ENCODE data around the gene CRTC3. TPM values are rescaled to one million over a fixed set of nuclear protein-coding genes. Genes with fewer than 3 reads are reported as not detected.

The CRTC3 gene
- total RNA-seq, 1 experiment from 2014 or later = 27.7 TPM

DNA sequence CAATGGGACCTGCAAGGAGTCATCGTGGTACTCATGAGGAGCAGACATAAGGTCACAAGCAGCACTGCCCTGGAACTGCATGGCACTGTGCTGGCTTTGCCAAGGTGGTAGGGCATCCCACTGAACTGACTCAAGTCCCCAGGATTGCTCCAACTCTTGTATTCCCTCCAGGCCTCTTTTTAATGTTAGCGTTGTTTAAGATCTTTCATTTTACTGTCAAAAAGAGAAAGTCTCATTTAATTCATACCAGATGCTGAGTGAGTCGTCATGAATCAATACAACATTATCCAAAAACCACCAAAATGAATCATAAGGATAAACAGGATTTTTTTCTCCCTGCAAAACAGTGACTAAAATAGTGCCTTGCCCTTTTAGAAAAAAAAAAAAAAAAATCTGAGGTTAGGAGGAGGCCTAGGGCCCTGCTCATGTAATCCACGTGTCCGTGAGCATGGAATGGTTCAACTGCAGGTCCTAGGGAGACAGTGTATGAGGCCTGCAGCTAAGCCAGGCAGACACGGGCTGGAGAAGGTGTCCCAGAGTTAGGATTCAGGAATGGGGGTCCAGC is 150.7 kb downstream of the CRTC3 start:
- H3K4me2 ChIP-seq (ENCODE audit: low read depth, low read length, poor library complexity, severe bottlenecking) = no peak overlapping the region
- no peaks in the 10 kb centered on the region for H4K20me1 ChIP-seq (ENCODE audit: insufficient read depth, low read depth, low read length)
- no peaks in the 10 kb centered on the region for H3K36me3 ChIP-seq (ENCODE audit: insufficient read depth, low read length)
- no peaks in the 10 kb centered on the region for H3K9me2 ChIP-seq (replicated peaks; ENCODE audit: insufficient read depth, low read length)
- H3K9me3 ChIP-seq (ENCODE audit: low read length) = no peaks in the 10 kb centered on the region
- no peak overlapping the region for H3K9ac ChIP-seq (ENCODE audit: low read length)
- DNase-seq = no peak
- H3K79me2 ChIP-seq (ENCODE audit: low read length) = no peaks in the 10 kb centered on the region
- no peak overlapping the region for H3K4me3 ChIP-seq (ENCODE audit: low read length)
- H3K27ac ChIP-seq (ENCODE audit: low read length) = no peak overlapping the region
- H3K4me1 ChIP-seq (ENCODE audit: low read length) = no peaks in the 10 kb centered on the region
- H3K27me3 ChIP-seq (ENCODE audit: low read length) = no peaks in the 10 kb centered on the region
- H2AFZ ChIP-seq (ENCODE audit: low read length) = no peak overlapping the region

DNA sequence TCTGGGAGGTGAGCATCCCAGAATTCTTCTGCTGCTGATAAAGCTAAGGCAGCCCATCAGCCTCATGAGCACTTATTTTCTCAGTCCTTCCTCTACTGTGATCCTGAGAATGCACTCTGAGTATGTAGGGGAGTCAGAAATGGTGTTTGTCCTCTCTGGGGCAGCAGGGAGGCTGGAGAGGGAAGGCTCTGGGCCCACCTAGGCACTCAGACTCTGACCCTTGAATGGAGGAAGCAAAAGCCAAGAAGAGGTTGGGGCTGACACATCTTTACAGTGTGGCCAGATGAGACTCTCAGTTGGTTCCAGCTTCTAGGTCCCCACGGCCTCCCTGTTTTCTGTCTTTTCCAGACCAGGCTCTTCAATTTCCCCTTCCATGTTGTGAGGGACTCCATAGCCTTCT is 151.3 kb downstream of the CRTC3 start:
- no peak for DNase-seq
- no peaks in the 10 kb centered on the region for H4K20me1 ChIP-seq (ENCODE audit: insufficient read depth, low read depth, low read length)
- H3K27me3 ChIP-seq (ENCODE audit: low read length) = no peaks in the 10 kb centered on the region
- H3K4me1 ChIP-seq (ENCODE audit: low read length) = peaks cover 2% of the 10 kb centered on the region; the same call in 1 of the 2 replicates
- no peak overlapping the region for H3K4me3 ChIP-seq (ENCODE audit: low read length)
- no peak overlapping the region for H2AFZ ChIP-seq (ENCODE audit: low read length)
- no peak overlapping the region for H3K27ac ChIP-seq (ENCODE audit: low read length)
- no peaks in the 10 kb centered on the region for H3K36me3 ChIP-seq (ENCODE audit: insufficient read depth, low read length)
- H3K4me2 ChIP-seq (ENCODE audit: low read depth, low read length, poor library complexity, severe bottlenecking) = no peak overlapping the region
- no peaks in the 10 kb centered on the region for H3K79me2 ChIP-seq (ENCODE audit: low read length)
- no peak overlapping the region for H3K9ac ChIP-seq (ENCODE audit: low read length)
- H3K9me3 ChIP-seq (ENCODE audit: low read length) = no peaks in the 10 kb centered on the region
- no peaks in the 10 kb centered on the region for H3K9me2 ChIP-seq (replicated peaks; ENCODE audit: insufficient read depth, low read length)

DNA sequence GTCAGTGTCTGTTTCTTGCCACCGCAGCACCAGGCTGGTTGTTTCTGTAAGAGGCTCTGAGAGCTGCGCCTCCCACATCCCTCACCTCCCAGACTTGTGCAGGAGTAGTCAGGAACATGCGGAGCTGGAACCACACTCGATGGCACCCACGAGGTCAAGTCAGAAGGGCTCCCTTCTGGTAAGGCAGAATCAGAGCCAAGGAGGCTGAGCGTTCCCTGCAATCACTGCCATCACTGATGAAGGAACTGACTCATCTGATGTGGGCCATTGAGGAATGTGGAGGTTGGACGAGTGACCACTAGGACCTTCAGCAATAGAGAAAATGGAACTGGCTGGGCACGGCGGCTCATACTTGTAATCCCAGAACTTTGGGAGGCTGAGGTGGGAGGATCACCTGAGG is 151.8 kb downstream of the CRTC3 start:
- Histone ChIP-seq H3K9me3 (ENCODE audit: low read length) (no peaks in the 10 kb centered on the region), H3K4me2 (ENCODE audit: low read depth, low read length, poor library complexity, severe bottlenecking) (no peak overlapping the region), H3K27me3 (ENCODE audit: low read length) (no peaks in the 10 kb centered on the region), H4K20me1 (ENCODE audit: insufficient read depth, low read depth, low read length) (no peaks in the 10 kb centered on the region), H3K9ac (ENCODE audit: low read length) (no peak overlapping the region), H3K9me2 (replicated peaks; ENCODE audit: insufficient read depth, low read length) (no peaks in the 10 kb centered on the region), H3K4me3 (ENCODE audit: low read length) (no peak overlapping the region), H3K4me1 (ENCODE audit: low read length) (peaks cover 5% of the 10 kb centered on the region; the same call in 1 of the 2 replicates), H3K79me2 (ENCODE audit: low read length) (no peaks in the 10 kb centered on the region), H2AFZ (ENCODE audit: low read length) (no peak overlapping the region), H3K36me3 (ENCODE audit: insufficient read depth, low read length) (no peaks in the 10 kb centered on the region), H3K27ac (ENCODE audit: low read length) (no peak overlapping the region)
- DNase-seq = no peak

DNA sequence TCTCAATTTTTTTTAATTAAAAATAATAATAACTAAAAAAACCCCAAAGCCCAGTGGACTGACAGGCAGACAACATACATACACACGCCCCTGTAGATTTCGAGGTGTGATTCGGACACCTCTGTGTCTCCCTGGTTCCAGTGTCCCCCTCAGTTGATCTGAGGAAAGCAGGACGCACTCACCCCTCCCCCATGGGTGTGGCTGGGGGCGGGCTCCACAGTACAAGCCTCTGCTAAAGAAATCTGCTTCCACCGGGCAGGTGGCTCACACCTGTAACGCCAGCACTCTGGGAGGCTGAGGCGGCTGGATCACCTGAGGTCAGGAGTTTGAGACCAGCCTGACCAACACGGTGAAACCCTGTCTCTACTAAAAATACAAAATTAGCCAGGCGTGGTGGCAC is 153.6 kb downstream of the CRTC3 start:
- no peaks in the 10 kb centered on the region for H3K79me2 ChIP-seq (ENCODE audit: low read length)
- no peaks in the 10 kb centered on the region for H4K20me1 ChIP-seq (ENCODE audit: insufficient read depth, low read depth, low read length)
- no peaks in the 10 kb centered on the region for H3K27me3 ChIP-seq (ENCODE audit: low read length)
- H3K4me2 ChIP-seq (ENCODE audit: low read depth, low read length, poor library complexity, severe bottlenecking) = no peak overlapping the region
- H3K9me3 ChIP-seq (ENCODE audit: low read length) = no peaks in the 10 kb centered on the region
- no peak overlapping the region for H3K4me3 ChIP-seq (ENCODE audit: low read length)
- no peak overlapping the region for H3K9ac ChIP-seq (ENCODE audit: low read length)
- H3K4me1 ChIP-seq (ENCODE audit: low read length) = peaks cover 5% of the 10 kb centered on the region; the same call in 1 of the 2 replicates
- no peak overlapping the region for H2AFZ ChIP-seq (ENCODE audit: low read length)
- no peaks in the 10 kb centered on the region for H3K9me2 ChIP-seq (replicated peaks; ENCODE audit: insufficient read depth, low read length)
- H3K36me3 ChIP-seq (ENCODE audit: insufficient read depth, low read length) = no peaks in the 10 kb centered on the region
- no peak overlapping the region for H3K27ac ChIP-seq (ENCODE audit: low read length)
- no peak for DNase-seq

DNA sequence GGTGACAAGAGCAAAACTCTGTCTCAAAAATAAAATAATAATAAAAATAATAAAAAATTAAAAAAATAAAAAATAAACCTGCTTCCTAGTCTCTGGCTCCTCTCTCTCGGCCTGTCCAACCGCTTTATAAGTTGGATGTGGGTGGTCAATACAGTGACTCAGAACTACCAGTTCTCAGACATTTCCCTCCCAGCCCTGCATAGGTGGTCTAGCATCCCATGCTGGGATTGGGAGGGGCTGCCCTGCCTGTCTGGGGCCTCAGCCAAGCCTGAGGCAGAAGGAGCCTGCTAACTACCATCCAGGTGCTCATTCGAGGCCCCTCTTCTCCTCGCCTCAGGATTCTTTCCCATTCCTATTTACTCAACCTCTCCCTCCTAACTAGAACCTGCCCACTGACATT is 154.2 kb downstream of the CRTC3 start:
- Histone ChIP-seq H3K9ac (ENCODE audit: low read length) (no peak overlapping the region), H3K4me2 (ENCODE audit: low read depth, low read length, poor library complexity, severe bottlenecking) (no peak overlapping the region), H3K9me2 (replicated peaks; ENCODE audit: insufficient read depth, low read length) (no peaks in the 10 kb centered on the region), H2AFZ (ENCODE audit: low read length) (no peak overlapping the region), H3K4me1 (ENCODE audit: low read length) (peaks cover 5% of the 10 kb centered on the region; the same call in 1 of the 2 replicates), H4K20me1 (ENCODE audit: insufficient read depth, low read depth, low read length) (no peaks in the 10 kb centered on the region), H3K9me3 (ENCODE audit: low read length) (no peaks in the 10 kb centered on the region), H3K27ac (ENCODE audit: low read length) (no peak overlapping the region), H3K4me3 (ENCODE audit: low read length) (no peak overlapping the region), H3K36me3 (ENCODE audit: insufficient read depth, low read length) (no peaks in the 10 kb centered on the region), H3K79me2 (ENCODE audit: low read length) (no peaks in the 10 kb centered on the region), H3K27me3 (ENCODE audit: low read length) (no peaks in the 10 kb centered on the region)
- no peak for DNase-seq

DNA sequence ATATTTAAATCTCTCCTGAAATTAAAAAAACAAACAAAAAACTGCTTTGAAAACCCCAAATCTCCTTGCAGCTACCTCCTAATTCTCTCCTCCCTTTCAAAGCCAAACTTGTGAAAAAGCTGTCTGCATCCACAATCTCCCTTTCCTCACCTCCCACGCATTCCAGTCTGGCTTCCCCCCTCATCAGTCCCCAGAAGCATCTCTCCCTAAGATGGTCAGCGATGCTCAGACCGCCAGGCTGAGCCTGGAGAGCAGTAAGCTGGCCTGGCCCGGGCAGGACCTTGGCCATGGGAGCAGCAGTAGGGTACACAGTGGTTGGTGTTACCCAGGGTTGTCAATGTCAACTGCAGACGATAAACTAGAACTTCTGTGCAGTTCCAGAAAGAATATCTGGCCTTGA is 154.6 kb downstream of the CRTC3 start:
- Histone ChIP-seq H3K4me2 (ENCODE audit: low read depth, low read length, poor library complexity, severe bottlenecking) (no peak overlapping the region), H4K20me1 (ENCODE audit: insufficient read depth, low read depth, low read length) (no peaks in the 10 kb centered on the region), H3K4me1 (ENCODE audit: low read length) (peaks cover 5% of the 10 kb centered on the region; the same call in 1 of the 2 replicates), H3K9me3 (ENCODE audit: low read length) (no peaks in the 10 kb centered on the region), H3K9ac (ENCODE audit: low read length) (no peak overlapping the region), H3K27me3 (ENCODE audit: low read length) (no peaks in the 10 kb centered on the region), H3K79me2 (ENCODE audit: low read length) (no peaks in the 10 kb centered on the region), H3K36me3 (ENCODE audit: insufficient read depth, low read length) (no peaks in the 10 kb centered on the region), H2AFZ (ENCODE audit: low read length) (no peak overlapping the region), H3K27ac (ENCODE audit: low read length) (no peak overlapping the region), H3K4me3 (ENCODE audit: low read length) (no peak overlapping the region), H3K9me2 (replicated peaks; ENCODE audit: insufficient read depth, low read length) (no peaks in the 10 kb centered on the region)
- no peak for DNase-seq

DNA sequence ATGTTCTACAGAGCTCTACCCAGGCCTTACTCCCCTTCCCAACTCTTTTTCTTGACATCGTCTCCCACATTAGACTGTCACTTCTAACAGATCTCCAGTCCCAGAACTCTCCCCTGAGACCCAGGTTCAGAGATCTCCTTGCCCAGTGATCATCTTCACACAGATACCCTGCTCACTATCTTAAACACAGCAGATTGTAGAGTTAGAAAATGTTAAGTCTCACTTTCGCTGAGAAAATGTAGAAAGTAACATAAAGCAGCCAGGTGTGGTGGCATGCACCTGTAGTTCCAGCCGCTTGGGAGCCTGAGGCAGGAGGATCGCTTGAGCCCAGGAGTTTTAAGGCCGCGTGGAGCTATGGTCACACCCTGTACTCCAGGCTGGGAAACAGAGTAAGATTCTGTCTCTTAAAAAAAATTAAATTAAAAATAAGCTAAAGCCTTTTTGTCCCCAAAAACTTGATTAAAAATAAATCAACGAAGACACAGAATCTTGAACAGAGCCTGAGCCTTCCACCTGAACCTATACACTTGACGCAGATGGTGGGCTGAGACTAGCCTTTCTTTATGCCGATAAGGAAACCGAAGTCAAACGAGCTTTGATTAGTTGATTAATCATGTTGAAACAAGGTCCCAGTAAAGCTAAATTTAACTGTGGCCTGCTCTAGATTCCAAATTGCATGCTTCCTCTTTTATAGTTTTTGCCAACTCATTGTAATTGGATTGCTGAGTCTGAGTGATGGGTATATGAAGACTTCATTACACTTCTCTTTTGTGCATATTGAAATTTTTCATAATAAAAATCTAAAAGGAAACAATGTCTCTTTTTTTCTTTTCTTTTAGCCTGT is 156.1 kb downstream of the CRTC3 start:
- no peak overlapping the region for H3K9ac ChIP-seq (ENCODE audit: low read length)
- no peaks in the 10 kb centered on the region for H3K9me3 ChIP-seq (ENCODE audit: low read length)
- no peaks in the 10 kb centered on the region for H3K79me2 ChIP-seq (ENCODE audit: low read length)
- no peaks in the 10 kb centered on the region for H3K9me2 ChIP-seq (replicated peaks; ENCODE audit: insufficient read depth, low read length)
- no peak overlapping the region for H3K4me3 ChIP-seq (ENCODE audit: low read length)
- no peak overlapping the region for H3K27ac ChIP-seq (ENCODE audit: low read length)
- no peaks in the 10 kb centered on the region for H3K36me3 ChIP-seq (ENCODE audit: insufficient read depth, low read length)
- H3K4me2 ChIP-seq (ENCODE audit: low read depth, low read length, poor library complexity, severe bottlenecking) = no peak overlapping the region
- no peaks in the 10 kb centered on the region for H3K27me3 ChIP-seq (ENCODE audit: low read length)
- H2AFZ ChIP-seq (ENCODE audit: low read length) = no peak overlapping the region
- peaks cover 5% of the 10 kb centered on the region; the same call in 1 of the 2 replicates for H3K4me1 ChIP-seq (ENCODE audit: low read length)
- H4K20me1 ChIP-seq (ENCODE audit: insufficient read depth, low read depth, low read length) = no peaks in the 10 kb centered on the region
- no peak for DNase-seq

DNA sequence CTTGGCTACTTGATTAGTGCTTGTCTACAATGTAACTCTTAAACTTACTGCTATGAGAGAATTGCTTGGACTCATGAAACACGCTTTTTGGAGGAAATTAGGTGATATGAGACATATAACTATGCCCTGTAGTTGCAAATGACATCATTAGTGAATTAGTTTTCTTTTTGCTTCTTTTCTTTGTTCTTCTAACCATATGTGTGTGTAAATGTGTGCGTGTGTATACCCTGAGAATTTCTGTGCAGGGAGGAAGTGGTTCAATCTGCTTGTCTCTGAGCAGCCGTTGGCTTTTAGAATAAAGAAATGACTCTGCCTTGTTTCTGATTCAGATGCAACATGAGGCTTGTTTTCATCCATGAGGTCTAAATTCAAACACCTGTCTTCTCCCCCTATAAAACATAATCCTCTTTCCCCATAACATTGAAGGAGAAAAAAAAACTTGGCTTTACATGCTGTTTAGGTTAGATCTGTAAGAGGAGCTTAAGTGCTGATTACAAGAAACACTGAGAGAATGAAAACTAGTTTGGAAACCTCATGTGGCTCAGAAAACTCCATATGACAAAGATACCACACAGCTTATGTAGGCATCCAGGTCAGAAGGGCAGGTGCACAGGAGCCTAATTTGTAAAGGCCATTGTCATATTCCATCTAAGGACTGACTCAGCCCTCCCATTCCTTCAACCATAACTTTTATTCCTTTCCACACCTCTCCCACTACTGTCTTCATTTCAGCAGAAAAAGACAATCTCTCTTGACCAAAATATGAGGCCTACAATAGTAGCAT is 156.9 kb downstream of the CRTC3 start:
- H3K27me3 ChIP-seq (ENCODE audit: low read length) = no peaks in the 10 kb centered on the region
- no peaks in the 10 kb centered on the region for H3K79me2 ChIP-seq (ENCODE audit: low read length)
- no peak overlapping the region for H3K4me2 ChIP-seq (ENCODE audit: low read depth, low read length, poor library complexity, severe bottlenecking)
- no peak overlapping the region for H3K27ac ChIP-seq (ENCODE audit: low read length)
- H3K36me3 ChIP-seq (ENCODE audit: insufficient read depth, low read length) = no peaks in the 10 kb centered on the region
- DNase-seq = no peak
- no peak overlapping the region for H3K9ac ChIP-seq (ENCODE audit: low read length)
- no peaks in the 10 kb centered on the region for H3K9me3 ChIP-seq (ENCODE audit: low read length)
- H4K20me1 ChIP-seq (ENCODE audit: insufficient read depth, low read depth, low read length) = no peaks in the 10 kb centered on the region
- H3K4me3 ChIP-seq (ENCODE audit: low read length) = no peak overlapping the region
- H2AFZ ChIP-seq (ENCODE audit: low read length) = no peak overlapping the region
- no peaks in the 10 kb centered on the region for H3K9me2 ChIP-seq (replicated peaks; ENCODE audit: insufficient read depth, low read length)
- peaks cover 5% of the 10 kb centered on the region; the same call in 1 of the 2 replicates for H3K4me1 ChIP-seq (ENCODE audit: low read length)
